ENCODE measurements around the gene HOXA2.

HOXA2 gene

DNA sequence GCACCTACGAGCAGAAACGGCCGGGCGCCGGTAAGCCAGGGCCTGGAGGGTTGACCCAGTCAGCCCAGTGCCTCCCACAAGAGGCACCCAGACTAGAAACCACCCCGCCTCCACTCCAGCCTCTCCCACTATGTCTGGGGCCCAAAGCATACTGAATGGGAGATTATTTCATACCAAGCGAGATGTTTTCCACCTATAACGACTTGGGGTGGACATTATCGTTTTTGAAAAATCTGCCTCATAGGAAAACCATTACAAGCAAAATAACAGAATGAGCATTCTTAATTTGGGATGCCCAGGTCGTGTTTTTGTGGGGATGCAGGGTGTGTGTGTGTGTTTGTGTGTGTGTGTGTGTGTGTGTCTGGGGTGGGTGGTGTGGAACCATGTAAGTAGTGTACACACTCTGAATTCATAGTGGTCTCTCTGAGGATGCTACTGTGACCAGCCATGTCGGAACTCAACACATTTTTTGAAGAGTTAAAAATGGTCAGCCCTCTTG is 43.5 kb upstream of the HOXA2 start (continued):
- TF ChIP-seq ZSCAN30 (tag by site-specific recombination; IDR thresholded peaks at IDR 0.05) (no peak), SCRT2 (tag by site-specific recombination; IDR thresholded peaks at IDR 0.05) (no peak), ZNF248 (tag by site-specific recombination; IDR thresholded peaks at IDR 0.05) (no peak), ZFP69B (tag by site-specific recombination; IDR thresholded peaks at IDR 0.05) (peak; percentile 32; the same call in 1 of the 2 replicates), ZNF585B (tag by site-specific recombination; IDR thresholded peaks at IDR 0.05) (no peak), GLI4 (tag by site-specific recombination; IDR thresholded peaks at IDR 0.05) (no peak)
- TF ChIP-seq, protein P1, sequence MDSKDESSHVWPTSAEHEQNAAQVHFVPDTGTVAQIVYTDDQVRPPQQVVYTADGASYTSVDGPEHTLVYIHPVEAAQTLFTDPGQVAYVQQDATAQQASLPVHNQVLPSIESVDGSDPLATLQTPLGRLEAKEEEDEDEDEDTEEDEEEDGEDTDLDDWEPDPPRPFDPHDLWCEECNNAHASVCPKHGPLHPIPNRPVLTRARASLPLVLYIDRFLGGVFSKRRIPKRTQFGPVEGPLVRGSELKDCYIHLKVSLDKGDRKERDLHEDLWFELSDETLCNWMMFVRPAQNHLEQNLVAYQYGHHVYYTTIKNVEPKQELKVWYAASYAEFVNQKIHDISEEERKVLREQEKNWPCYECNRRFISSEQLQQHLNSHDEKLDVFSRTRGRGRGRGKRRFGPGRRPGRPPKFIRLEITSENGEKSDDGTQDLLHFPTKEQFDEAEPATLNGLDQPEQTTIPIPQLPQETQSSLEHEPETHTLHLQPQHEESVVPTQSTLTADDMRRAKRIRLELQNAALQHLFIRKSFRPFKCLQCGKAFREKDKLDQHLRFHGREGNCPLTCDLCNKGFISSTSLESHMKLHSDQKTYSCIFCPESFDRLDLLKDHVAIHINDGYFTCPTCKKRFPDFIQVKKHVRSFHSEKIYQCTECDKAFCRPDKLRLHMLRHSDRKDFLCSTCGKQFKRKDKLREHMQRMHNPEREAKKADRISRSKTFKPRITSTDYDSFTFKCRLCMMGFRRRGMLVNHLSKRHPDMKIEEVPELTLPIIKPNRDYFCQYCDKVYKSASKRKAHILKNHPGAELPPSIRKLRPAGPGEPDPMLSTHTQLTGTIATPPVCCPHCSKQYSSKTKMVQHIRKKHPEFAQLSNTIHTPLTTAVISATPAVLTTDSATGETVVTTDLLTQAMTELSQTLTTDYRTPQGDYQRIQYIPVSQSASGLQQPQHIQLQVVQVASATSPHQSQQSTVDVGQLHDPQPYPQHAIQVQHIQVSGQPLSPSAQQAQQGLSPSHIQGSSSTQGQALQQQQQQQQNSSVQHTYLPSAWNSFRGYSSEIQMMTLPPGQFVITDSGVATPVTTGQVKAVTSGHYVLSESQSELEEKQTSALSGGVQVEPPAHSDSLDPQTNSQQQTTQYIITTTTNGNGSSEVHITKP (tag by site-specific recombination; IDR thresholded peaks at IDR 0.05) = no peak

- no peak overlapping the region for H3K4me3 ChIP-seq (ENCODE audit: low read depth, low read length)
- H3K4me1 ChIP-seq (ENCODE audit: control insufficient read depth, insufficient read depth, low read length) = peaks cover 19% of the 10 kb centered on the region
- no peaks in the 10 kb centered on the region for H3K9me3 ChIP-seq (ENCODE audit: control insufficient read depth, insufficient read depth, low read depth, low read length)
- CTCF ChIA-PET = interaction anchor here (0.6 to 4.1 kb wide), 9 partner anchors 14 to 1680 kb away, joined by 3 to 34 read pairs (median 5); no protein-coding TSS in a partner anchor
- H3K27ac ChIP-seq (ENCODE audit: extremely low read depth, low read depth, low read length) = peak overlapping the region; percentile 74; the same call in 1 of the 2 replicates
- TF ChIP-seq BCL6B (tag by site-specific recombination; IDR thresholded peaks at IDR 0.05) (no peak), ZNF600 (tag by site-specific recombination; IDR thresholded peaks at IDR 0.05) (peak; percentile 68), ZNF132 (tag by site-specific recombination; IDR thresholded peaks at IDR 0.05; ENCODE audit: borderline replicate concordance) (no peak), ZBTB17 (tag by site-specific recombination; IDR thresholded peaks at IDR 0.05) (peak; percentile 75)
- peaks cover 0 to 73% of the 10 kb centered on the region in 2 experiments; a peak in 2 of 3 replicates for H3K36me3 ChIP-seq (ENCODE audit: control insufficient read depth in 2 of 2, insufficient read depth in 1 of 2, low read length in 2 of 2)
- POLR2A ChIA-PET = interaction anchor here (0.9 to 1.6 kb wide), 2 partner anchors 24 to 39 kb away, joined by 3 read pairs; partner anchors contain the start of gene HOXA11
Measured at GRCh38 chr7:27145165-27145913, 42.9 kb upstream of the HOXA2 start.

DNA sequence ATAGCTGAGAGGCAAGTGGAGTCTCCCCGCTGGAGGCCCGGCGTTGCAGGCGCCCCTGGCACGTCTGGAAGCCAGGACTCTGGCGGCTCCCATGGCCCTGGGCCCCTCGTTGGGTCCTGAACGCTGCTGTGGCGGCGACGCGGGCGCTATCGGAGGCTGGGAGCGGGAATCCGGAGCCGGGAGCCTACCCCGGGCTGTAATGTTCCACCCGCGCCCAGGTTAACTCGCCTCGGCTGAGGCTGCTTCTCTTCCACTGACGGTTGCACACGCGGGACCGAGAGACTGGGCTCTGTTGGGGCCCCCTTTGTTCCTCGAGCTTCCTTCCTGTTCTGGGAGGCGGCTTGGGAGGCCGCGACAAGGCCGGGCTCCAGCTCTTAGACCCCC is 42.3 kb upstream of the HOXA2 start:
- CTCF ChIA-PET = interaction anchor here (0.6 to 4.4 kb wide), 18 partner anchors 12 to 1679 kb away, joined by 3 to 34 read pairs (median 5); partner anchors contain the start of gene HOXA7
- peak overlapping the region; percentile 74; the same call in 1 of the 2 replicates for H3K27ac ChIP-seq (ENCODE audit: extremely low read depth, low read depth, low read length)
- H3K4me3 ChIP-seq (ENCODE audit: low read depth, low read length) = no peak overlapping the region

More for the DNA sequence above, 42.3 kb upstream of the HOXA2 start:
- Histone ChIP-seq H3K36me3 (ENCODE audit: control insufficient read depth in 2 of 2, insufficient read depth in 1 of 2, low read length in 2 of 2) (peaks cover 0 to 67% of the 10 kb centered on the region in 2 experiments; a peak in 2 of 3 replicates), H3K9me3 (ENCODE audit: control insufficient read depth, insufficient read depth, low read depth, low read length) (no peaks in the 10 kb centered on the region), H3K4me1 (ENCODE audit: control insufficient read depth, insufficient read depth, low read length) (peaks cover 19% of the 10 kb centered on the region)
- POLR2A ChIA-PET = interaction anchor here (0.9 kb wide), 1 partner anchor 40 kb away, joined by 3 read pairs; the partner anchor contains the start of gene HOXA11
- peak; percentile 9; the same call in 1 of the 2 replicates for TF ChIP-seq GLIS1 (tag by site-specific recombination; IDR thresholded peaks at IDR 0.05)
- TF ChIP-seq, protein P2, sequence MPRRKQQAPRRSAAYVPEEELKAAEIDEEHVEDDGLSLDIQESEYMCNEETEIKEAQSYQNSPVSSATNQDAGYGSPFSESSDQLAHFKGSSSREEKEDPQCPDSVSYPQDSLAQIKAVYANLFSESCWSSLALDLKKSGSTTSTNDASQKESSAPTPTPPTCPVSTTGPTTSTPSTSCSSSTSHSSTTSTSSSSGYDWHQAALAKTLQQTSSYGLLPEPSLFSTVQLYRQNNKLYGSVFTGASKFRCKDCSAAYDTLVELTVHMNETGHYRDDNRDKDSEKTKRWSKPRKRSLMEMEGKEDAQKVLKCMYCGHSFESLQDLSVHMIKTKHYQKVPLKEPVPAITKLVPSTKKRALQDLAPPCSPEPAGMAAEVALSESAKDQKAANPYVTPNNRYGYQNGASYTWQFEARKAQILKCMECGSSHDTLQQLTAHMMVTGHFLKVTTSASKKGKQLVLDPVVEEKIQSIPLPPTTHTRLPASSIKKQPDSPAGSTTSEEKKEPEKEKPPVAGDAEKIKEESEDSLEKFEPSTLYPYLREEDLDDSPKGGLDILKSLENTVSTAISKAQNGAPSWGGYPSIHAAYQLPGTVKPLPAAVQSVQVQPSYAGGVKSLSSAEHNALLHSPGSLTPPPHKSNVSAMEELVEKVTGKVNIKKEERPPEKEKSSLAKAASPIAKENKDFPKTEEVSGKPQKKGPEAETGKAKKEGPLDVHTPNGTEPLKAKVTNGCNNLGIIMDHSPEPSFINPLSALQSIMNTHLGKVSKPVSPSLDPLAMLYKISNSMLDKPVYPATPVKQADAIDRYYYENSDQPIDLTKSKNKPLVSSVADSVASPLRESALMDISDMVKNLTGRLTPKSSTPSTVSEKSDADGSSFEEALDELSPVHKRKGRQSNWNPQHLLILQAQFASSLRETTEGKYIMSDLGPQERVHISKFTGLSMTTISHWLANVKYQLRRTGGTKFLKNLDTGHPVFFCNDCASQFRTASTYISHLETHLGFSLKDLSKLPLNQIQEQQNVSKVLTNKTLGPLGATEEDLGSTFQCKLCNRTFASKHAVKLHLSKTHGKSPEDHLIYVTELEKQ (tag by site-specific recombination; IDR thresholded peaks at IDR 0.05; ENCODE audit: borderline replicate concordance) = peak; percentile 28; the same call in 1 of the 2 replicates
- TF ChIP-seq, protein P3, sequence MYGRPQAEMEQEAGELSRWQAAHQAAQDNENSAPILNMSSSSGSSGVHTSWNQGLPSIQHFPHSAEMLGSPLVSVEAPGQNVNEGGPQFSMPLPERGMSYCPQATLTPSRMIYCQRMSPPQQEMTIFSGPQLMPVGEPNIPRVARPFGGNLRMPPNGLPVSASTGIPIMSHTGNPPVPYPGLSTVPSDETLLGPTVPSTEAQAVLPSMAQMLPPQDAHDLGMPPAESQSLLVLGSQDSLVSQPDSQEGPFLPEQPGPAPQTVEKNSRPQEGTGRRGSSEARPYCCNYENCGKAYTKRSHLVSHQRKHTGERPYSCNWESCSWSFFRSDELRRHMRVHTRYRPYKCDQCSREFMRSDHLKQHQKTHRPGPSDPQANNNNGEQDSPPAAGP (tag by site-specific recombination; IDR thresholded peaks at IDR 0.05) = no peak
- no peak for TF ChIP-seq ZBTB49 (tag by site-specific recombination; IDR thresholded peaks at IDR 0.05; ENCODE audit: low read depth)
- no peak for TF ChIP-seq ZNF776 (tag by site-specific recombination; IDR thresholded peaks at IDR 0.05; ENCODE audit: borderline replicate concordance)
- 0 out of 2 replicates have a peak, but pooled peaks have one; percentile 26 for TF ChIP-seq ZFP37 (tag by site-specific recombination; IDR thresholded peaks at IDR 0.05)

Measured in HEK293 (cell line).